ENCODE results near the gene PRR7.

DNA sequence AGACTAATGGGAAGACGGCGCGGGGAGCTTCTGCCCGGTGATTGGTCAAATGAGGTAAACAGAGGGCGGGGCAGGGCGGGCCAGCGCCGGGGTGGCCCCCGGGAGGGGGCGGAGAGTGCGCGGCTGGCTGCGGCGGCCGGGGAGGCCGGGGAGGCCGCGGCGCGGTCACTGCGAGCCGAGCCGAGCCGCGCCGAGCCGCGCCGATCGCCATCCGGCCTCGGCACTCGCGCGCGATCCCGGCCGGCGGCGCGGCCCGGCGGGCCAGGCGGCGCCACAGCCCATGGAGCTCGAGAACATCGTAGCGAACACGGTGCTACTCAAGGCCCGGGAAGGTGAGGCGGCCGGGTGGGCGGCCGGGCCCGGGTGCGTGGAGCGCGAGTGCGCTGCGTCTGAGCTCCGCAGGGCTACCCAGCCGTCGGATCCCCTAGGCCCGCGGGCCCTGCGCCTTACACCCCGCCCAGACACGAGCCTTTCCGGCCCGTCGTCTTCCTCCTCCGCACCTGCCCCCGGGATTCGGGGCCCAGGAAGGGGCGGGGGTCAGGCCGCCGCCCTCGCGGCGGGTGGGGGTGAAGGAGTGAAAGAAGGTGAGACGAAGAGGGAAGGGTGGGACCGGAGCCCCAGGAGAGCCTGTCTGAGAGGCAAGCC is 19.9 kb upstream of the PRR7 start, which contains the start of gene GRK6:
- TF ChIP-seq, protein P1, sequence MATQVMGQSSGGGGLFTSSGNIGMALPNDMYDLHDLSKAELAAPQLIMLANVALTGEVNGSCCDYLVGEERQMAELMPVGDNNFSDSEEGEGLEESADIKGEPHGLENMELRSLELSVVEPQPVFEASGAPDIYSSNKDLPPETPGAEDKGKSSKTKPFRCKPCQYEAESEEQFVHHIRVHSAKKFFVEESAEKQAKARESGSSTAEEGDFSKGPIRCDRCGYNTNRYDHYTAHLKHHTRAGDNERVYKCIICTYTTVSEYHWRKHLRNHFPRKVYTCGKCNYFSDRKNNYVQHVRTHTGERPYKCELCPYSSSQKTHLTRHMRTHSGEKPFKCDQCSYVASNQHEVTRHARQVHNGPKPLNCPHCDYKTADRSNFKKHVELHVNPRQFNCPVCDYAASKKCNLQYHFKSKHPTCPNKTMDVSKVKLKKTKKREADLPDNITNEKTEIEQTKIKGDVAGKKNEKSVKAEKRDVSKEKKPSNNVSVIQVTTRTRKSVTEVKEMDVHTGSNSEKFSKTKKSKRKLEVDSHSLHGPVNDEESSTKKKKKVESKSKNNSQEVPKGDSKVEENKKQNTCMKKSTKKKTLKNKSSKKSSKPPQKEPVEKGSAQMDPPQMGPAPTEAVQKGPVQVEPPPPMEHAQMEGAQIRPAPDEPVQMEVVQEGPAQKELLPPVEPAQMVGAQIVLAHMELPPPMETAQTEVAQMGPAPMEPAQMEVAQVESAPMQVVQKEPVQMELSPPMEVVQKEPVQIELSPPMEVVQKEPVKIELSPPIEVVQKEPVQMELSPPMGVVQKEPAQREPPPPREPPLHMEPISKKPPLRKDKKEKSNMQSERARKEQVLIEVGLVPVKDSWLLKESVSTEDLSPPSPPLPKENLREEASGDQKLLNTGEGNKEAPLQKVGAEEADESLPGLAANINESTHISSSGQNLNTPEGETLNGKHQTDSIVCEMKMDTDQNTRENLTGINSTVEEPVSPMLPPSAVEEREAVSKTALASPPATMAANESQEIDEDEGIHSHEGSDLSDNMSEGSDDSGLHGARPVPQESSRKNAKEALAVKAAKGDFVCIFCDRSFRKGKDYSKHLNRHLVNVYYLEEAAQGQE (IDR thresholded peaks at IDR 0.05; ENCODE audit: insufficient read depth in 1 of 2, low read depth in 2 of 2, low read length in 1 of 2): no peak
- TF ChIP-seq, protein P2, sequence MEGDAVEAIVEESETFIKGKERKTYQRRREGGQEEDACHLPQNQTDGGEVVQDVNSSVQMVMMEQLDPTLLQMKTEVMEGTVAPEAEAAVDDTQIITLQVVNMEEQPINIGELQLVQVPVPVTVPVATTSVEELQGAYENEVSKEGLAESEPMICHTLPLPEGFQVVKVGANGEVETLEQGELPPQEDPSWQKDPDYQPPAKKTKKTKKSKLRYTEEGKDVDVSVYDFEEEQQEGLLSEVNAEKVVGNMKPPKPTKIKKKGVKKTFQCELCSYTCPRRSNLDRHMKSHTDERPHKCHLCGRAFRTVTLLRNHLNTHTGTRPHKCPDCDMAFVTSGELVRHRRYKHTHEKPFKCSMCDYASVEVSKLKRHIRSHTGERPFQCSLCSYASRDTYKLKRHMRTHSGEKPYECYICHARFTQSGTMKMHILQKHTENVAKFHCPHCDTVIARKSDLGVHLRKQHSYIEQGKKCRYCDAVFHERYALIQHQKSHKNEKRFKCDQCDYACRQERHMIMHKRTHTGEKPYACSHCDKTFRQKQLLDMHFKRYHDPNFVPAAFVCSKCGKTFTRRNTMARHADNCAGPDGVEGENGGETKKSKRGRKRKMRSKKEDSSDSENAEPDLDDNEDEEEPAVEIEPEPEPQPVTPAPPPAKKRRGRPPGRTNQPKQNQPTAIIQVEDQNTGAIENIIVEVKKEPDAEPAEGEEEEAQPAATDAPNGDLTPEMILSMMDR (IDR thresholded peaks at IDR 0.05): no peak
- TF ChIP-seq SIN3A (IDR thresholded peaks at IDR 0.05; ENCODE audit: borderline replicate concordance, insufficient read depth, low read depth, low read length): 0 out of 2 replicates have a peak, but pooled peaks have one; percentile 79
- TF ChIP-seq POLR2AphosphoS5 (IDR thresholded peaks at IDR 0.05; ENCODE audit: low read depth, low read length): no peak

Data from Panc1 (cell line).